HUES48 (cell line): ENCODE measurements around the gene CD2AP.

Source experiments
- H3K27ac ChIP-seq: one replicate; pipeline ENCODE4 v1.7.0; 2013; ENCODE audit warnings: low read depth, low read length, inconsistent platforms
- H3K27me3 ChIP-seq: 2 replicates; pipeline ENCODE4 v1.6.1; 2013; ENCODE audit warnings: mild to moderate bottlenecking, low read length; ENCODE audit not compliant: control insufficient read depth, insufficient read depth
- H3K36me3 ChIP-seq: 2 replicates; pipeline ENCODE4 v1.6.1; 2013; ENCODE audit warnings: low read length; ENCODE audit not compliant: control insufficient read depth, insufficient read depth
- H3K4me1 ChIP-seq: 2 replicates; pipeline ENCODE4 v1.6.1; 2013; ENCODE audit warnings: mild to moderate bottlenecking, low read length; ENCODE audit not compliant: control insufficient read depth, insufficient read depth
- H3K4me3 ChIP-seq: 2 replicates; pipeline ENCODE4 v1.5.1; 2013; ENCODE audit warnings: mild to moderate bottlenecking, low read depth, low read length
- H3K9ac ChIP-seq: 2 replicates; pipeline ENCODE4 v1.6.1; 2013; ENCODE audit warnings: mild to moderate bottlenecking, low read depth, low read length, moderate library complexity
- H3K9me3 ChIP-seq: 2 replicates; pipeline ENCODE4 v1.6.1; 2013; ENCODE audit warnings: low read length; ENCODE audit not compliant: control insufficient read depth, insufficient read depth

The CD2AP gene

GRCh38 chr6:47571488-47571887 lies 93.9 kb downstream of the CD2AP start:
- Histone ChIP-seq H3K9ac (no peak overlapping the region), H3K27ac (no peak overlapping the region), H3K27me3 (no peaks in the 10 kb centered on the region), H3K9me3 (no peaks in the 10 kb centered on the region), H3K4me3 (no peak overlapping the region), H3K4me1 (no peaks in the 10 kb centered on the region; the same call in 1 of the 2 replicates), H3K36me3 (peaks cover 22% of the 10 kb centered on the region)

- Histone ChIP-seq H3K4me1 (no peaks in the 10 kb centered on the region; the same call in 1 of the 2 replicates), H3K4me3 (no peak overlapping the region), H3K9me3 (no peaks in the 10 kb centered on the region), H3K36me3 (peaks cover 38% of the 10 kb centered on the region), H3K27ac (no peak overlapping the region), H3K9ac (no peak overlapping the region), H3K27me3 (no peaks in the 10 kb centered on the region)
Measured at GRCh38 chr6:47573109-47573508, 95.5 kb downstream of the CD2AP start.

GRCh38 chr6:47574789-47575188 lies 97.2 kb downstream of the CD2AP start:
- H3K4me3 ChIP-seq, result no peak overlapping the region
- H3K4me1 ChIP-seq, result no peaks in the 10 kb centered on the region; the same call in 1 of the 2 replicates
- no peaks in the 10 kb centered on the region for H3K9me3 ChIP-seq
- no peak overlapping the region for H3K9ac ChIP-seq
- no peak overlapping the region for H3K27ac ChIP-seq
- H3K27me3 ChIP-seq, result no peaks in the 10 kb centered on the region
- peaks cover 54% of the 10 kb centered on the region for H3K36me3 ChIP-seq

GRCh38 chr6:47579040-47579439 lies 101.5 kb downstream of the CD2AP start:
- peaks cover 93% of the 10 kb centered on the region for H3K36me3 ChIP-seq
- H3K4me3 ChIP-seq, result no peak overlapping the region
- H3K4me1 ChIP-seq, result no peaks in the 10 kb centered on the region
- no peaks in the 10 kb centered on the region for H3K9me3 ChIP-seq
- H3K27me3 ChIP-seq, result no peaks in the 10 kb centered on the region
- H3K27ac ChIP-seq, result no peak overlapping the region
- H3K9ac ChIP-seq, result no peak overlapping the region

GRCh38 chr6:47581591-47581990 lies 104.0 kb downstream of the CD2AP start:
- Histone ChIP-seq H3K9ac (no peak overlapping the region), H3K4me1 (no peaks in the 10 kb centered on the region), H3K4me3 (no peak overlapping the region), H3K9me3 (no peaks in the 10 kb centered on the region), H3K36me3 (peaks cover 92% of the 10 kb centered on the region), H3K27me3 (no peaks in the 10 kb centered on the region), H3K27ac (no peak overlapping the region)

- Histone ChIP-seq H3K36me3 (peaks cover 91% of the 10 kb centered on the region), H3K27me3 (no peaks in the 10 kb centered on the region), H3K9ac (no peak overlapping the region), H3K9me3 (no peaks in the 10 kb centered on the region), H3K4me3 (no peak overlapping the region), H3K4me1 (no peaks in the 10 kb centered on the region), H3K27ac (no peak overlapping the region)
Measured at GRCh38 chr6:47587493-47587892, 109.9 kb downstream of the CD2AP start.

- no peak overlapping the region for H3K27ac ChIP-seq
- H3K36me3 ChIP-seq, result peaks cover 86% of the 10 kb centered on the region
- H3K9me3 ChIP-seq, result no peaks in the 10 kb centered on the region
- H3K4me3 ChIP-seq, result no peak overlapping the region
- no peaks in the 10 kb centered on the region for H3K27me3 ChIP-seq
- no peaks in the 10 kb centered on the region for H3K4me1 ChIP-seq
- no peak overlapping the region for H3K9ac ChIP-seq
Measured at GRCh38 chr6:47592131-47592840, 114.7 kb downstream of the CD2AP start.

GRCh38 chr6:47593979-47594378 lies 116.4 kb downstream of the CD2AP start:
- H3K27me3 ChIP-seq, result no peaks in the 10 kb centered on the region
- H3K4me1 ChIP-seq, result no peaks in the 10 kb centered on the region
- no peak overlapping the region for H3K27ac ChIP-seq
- H3K9ac ChIP-seq, result no peak overlapping the region
- H3K36me3 ChIP-seq, result peaks cover 85% of the 10 kb centered on the region
- H3K9me3 ChIP-seq, result no peaks in the 10 kb centered on the region
- no peak overlapping the region for H3K4me3 ChIP-seq

- Histone ChIP-seq H3K9ac (no peak overlapping the region), H3K27me3 (no peaks in the 10 kb centered on the region), H3K9me3 (no peaks in the 10 kb centered on the region), H3K36me3 (peaks cover 85% of the 10 kb centered on the region), H3K27ac (no peak overlapping the region), H3K4me1 (no peaks in the 10 kb centered on the region), H3K4me3 (no peak overlapping the region)
Measured at GRCh38 chr6:47595785-47596184, 118.2 kb downstream of the CD2AP start.

GRCh38 chr6:47598367-47598766 lies 120.8 kb downstream of the CD2AP start:
- Histone ChIP-seq H3K9me3 (no peaks in the 10 kb centered on the region), H3K27ac (no peak overlapping the region), H3K9ac (no peak overlapping the region), H3K4me3 (no peak overlapping the region), H3K4me1 (no peaks in the 10 kb centered on the region), H3K36me3 (peaks cover 70% of the 10 kb centered on the region), H3K27me3 (no peaks in the 10 kb centered on the region)

- no peak overlapping the region for H3K9ac ChIP-seq
- no peaks in the 10 kb centered on the region for H3K27me3 ChIP-seq
- H3K4me3 ChIP-seq, result no peak overlapping the region
- no peak overlapping the region for H3K27ac ChIP-seq
- no peaks in the 10 kb centered on the region for H3K4me1 ChIP-seq
- peaks cover 69% of the 10 kb centered on the region for H3K36me3 ChIP-seq
- H3K9me3 ChIP-seq, result no peaks in the 10 kb centered on the region
Measured at GRCh38 chr6:47599512-47599911, 121.9 kb downstream of the CD2AP start.
